Stimulated activated CD4-positive, alpha-beta T cell treated with anti-CD3 and anti-CD28 coated beads, TNF-alpha, amount 100 ng/mL, for 48 hours (primary cell): Measurements from ENCODE around the gene NOTUM.
"Not testable (repeated sequence)": the region's sequence is repeated elsewhere in the genome, so short reads cannot be mapped to it uniquely, and the experiment has no call there.

Source experiments
- DNase-seq, 3 donors: peaks; one replicate each; pipeline ENCODE4 v3.0.0-alpha.2; 2020; ENCODE audit warnings: low read depth in 3 of 3

Gene NOTUM

GRCh38 chr17:81924557-81925532 is 36.1 kb downstream of the NOTUM start:
- no peak for DNase-seq

GRCh38 chr17:81923302-81924260 is 37.4 kb downstream of the NOTUM start:
- no peak for DNase-seq

GRCh38 chr17:81922566-81923301 is 38.3 kb downstream of the NOTUM start:
- no peak for DNase-seq

GRCh38 chr17:81921996-81922565 is 38.9 kb downstream of the NOTUM start:
- no peak for DNase-seq

- no peak for DNase-seq
Observed at GRCh38 chr17:81921537-81921862, 39.5 kb downstream of the NOTUM start.

GRCh38 chr17:81920612-81921536 is 40.1 kb downstream of the NOTUM start:
- no peak for DNase-seq

- DNase-seq: no peak
Observed at GRCh38 chr17:81918832-81919545, 42.0 kb downstream of the NOTUM start.

GRCh38 chr17:81918333-81918669 is 42.7 kb downstream of the NOTUM start:
- not testable (repeated sequence) for DNase-seq

GRCh38 chr17:81917565-81918332 is 43.2 kb downstream of the NOTUM start, which contains the start of gene SIRT7:
TSS of gene SIRT7 (minus strand) at chr17:81918176. CDS start at chr17:81918131, 45 bp downstream.
- DNase-seq: peak; percentile 58 to 66 (median 59)

- no peak for DNase-seq
Observed at GRCh38 chr17:81916234-81917001, 44.6 kb downstream of the NOTUM start.

- no peak for DNase-seq
Observed at GRCh38 chr17:81915331-81915730, 45.7 kb downstream of the NOTUM start.

- DNase-seq: no peak
Observed at GRCh38 chr17:81914103-81914850, 46.7 kb downstream of the NOTUM start.

- no peak for DNase-seq
Observed at GRCh38 chr17:81913394-81914102, 47.4 kb downstream of the NOTUM start.

GRCh38 chr17:81912441-81913309 is 48.3 kb downstream of the NOTUM start:
- DNase-seq: no peak

- DNase-seq: no peak
Observed at GRCh38 chr17:81911969-81912368, 49.0 kb downstream of the NOTUM start.
